GM21381 (cell line): ENCODE data around the gene CYTH1.

ENCODE experiments used
- ATAC-seq: cut with Tn5 transposase; IDR thresholded peaks from one replicate; pipeline ENCODE4 v1.9.1; 2021; ENCODE audit warnings: mild to moderate bottlenecking, moderate library complexity; ENCODE audit not compliant: unreplicated experiment

Gene CYTH1

DNA sequence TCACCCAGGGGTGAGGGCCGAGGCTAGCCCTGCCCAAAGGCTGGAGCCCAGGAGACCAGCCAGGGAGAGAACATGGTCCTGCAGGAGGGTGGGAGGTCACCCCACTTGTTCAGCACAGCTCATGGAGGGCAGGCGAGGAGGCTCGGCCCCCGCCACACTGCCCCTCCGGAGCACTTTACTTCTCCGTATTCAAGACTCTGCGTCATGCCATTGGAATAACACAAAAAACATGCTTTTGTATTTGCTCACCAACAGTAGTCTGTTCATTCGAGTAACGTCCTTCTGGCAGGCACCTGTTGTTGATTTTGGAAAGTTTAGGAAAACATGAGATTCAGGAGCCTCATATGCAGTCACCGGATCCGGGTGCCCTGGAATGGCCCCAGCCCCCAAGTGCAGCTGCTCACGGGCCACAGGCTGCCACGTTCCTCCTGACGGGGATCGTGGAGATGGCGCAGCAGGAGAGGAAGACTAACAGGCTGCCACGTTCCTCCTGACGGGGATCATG lies 123.7 kb downstream of the CYTH1 start:
- ATAC-seq = no peak

GRCh38 chr17:78655251-78655940 lies 126.7 kb downstream of the CYTH1 start:
- ATAC-seq = no peak

- no peak for ATAC-seq
Measured at GRCh38 chr17:78654325-78654724, 127.7 kb downstream of the CYTH1 start.

DNA sequence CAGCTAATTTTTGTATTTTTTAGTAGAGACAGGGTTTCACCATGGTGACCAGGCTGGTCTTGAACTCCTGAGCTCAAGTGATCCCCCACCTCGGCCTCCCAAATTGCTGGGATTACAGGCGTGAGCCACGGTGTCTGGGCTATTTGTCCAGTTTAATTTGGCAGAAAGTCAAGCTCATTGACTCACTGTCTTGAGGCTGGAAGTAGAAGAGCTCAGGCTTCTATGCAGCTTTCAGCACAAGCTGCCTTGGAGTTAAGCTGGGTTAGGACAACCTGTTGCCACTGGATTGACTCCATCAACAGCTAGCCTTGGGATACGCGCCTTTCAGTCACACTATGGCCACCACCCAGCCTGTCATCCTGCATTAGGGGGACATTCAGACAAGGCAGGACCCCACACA lies 128.7 kb downstream of the CYTH1 start:
- ATAC-seq = no peak

GRCh38 chr17:78652913-78653312 lies 129.2 kb downstream of the CYTH1 start:
- ATAC-seq = no peak

- ATAC-seq = no peak
Measured at GRCh38 chr17:78652024-78652423, 130.0 kb downstream of the CYTH1 start.

DNA sequence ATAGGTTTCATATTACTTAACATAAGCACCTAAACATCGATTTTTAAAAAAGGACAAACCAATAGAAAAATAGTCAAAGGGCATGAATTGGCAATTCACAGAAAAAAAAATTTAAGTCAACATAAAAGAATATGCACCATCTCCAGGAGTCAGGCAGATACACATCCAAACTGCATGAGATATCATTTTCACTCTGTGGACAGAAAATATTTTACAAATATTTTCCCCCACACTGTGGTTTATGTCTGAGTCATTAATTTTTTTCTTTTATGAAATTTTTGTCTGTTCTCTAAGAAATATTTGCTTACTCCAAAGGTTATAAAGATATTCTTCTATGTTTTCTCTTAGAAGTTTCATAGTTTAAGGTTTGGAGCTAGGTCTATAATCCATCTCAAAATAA lies 130.5 kb downstream of the CYTH1 start:
- ATAC-seq = no peak

- ATAC-seq = no peak
Measured at GRCh38 chr17:78650093-78650715, 131.9 kb downstream of the CYTH1 start.

- ATAC-seq = no peak
Measured at GRCh38 chr17:78648293-78648692, 133.8 kb downstream of the CYTH1 start.

DNA sequence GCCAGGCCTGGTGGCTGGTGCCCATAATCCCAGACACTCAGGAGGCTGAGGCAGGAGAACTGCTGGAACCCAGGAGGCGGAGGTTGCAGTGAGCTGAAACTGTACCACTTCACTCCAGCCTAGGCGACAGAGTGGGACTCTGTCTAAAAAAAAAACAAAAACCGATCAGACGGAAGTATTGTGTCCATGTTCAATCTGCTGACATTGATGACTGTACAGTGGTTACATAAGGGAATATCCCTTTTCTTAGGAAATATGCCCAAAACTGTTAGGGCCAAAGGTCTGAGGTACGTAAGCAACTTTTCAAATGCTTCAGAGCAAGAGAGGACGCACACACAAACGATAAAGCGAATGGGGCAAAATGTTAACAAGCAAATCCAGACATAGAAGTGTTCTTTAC lies 135.0 kb downstream of the CYTH1 start:
- no peak for ATAC-seq

DNA sequence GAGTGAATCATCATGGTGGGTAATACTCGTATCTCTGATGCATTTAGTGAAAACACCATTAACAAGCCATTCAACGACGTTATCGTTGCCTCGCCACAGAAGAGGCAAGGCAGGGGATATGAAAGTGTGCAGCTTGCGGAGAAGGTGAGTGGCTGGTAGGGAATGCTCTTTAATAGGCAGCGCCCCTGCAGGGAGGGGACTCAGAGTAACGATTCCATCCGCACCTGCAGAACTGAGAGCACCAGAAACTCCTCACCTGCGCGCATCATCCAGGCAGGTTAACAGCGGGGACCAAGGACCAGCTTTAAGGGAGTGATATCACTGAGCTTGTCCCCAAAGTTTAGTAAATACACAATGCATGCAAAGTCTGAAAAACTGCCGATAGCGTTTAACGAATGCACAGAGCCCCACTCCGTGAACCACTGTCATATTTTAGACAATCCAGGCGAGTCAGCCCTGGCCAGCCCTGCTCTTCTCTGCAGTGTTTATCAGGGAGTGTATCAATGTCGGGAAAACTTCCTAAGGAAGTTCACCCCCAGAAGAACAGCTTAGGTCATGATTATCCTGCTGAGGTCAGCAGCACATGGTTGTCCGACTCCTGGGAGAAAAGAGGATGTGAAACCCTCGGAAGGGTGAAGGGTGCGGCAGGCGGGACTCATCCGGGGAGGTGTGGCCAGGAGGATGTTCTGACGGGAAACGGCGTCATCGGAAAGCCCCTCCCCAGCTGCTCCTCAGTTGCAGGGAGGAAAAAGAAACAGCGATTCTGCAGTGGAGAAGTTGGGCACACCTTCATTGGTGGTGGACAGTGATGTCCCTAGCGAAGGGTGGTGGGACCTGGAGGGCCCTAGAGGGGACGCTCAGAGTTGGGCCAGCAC lies 136.4 kb downstream of the CYTH1 start:
- peak; percentile 54 for ATAC-seq

- ATAC-seq = no peak
Measured at GRCh38 chr17:78644931-78645351, 137.1 kb downstream of the CYTH1 start.

GRCh38 chr17:78644224-78644623 lies 137.8 kb downstream of the CYTH1 start:
- no peak for ATAC-seq

DNA sequence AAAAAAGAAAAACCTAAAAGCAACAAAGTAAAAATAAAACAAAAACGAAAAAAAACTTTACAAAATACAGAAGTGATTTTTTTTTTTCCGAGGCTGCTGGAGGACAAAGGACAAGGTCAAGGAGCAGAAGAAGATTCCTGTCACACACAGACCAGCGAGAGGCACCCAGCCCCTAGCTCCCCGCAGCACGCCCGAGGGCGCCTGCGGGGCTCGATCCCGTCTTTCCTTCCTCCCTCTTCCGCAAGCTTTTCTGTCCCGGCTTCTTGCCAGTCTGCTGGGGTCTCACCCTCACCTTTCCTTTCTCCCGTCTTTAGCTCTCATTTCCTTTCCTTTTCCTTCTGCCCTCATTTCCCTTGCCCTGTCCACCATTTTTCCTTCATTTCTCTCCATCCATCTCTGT lies 138.7 kb downstream of the CYTH1 start:
- no peak for ATAC-seq

DNA sequence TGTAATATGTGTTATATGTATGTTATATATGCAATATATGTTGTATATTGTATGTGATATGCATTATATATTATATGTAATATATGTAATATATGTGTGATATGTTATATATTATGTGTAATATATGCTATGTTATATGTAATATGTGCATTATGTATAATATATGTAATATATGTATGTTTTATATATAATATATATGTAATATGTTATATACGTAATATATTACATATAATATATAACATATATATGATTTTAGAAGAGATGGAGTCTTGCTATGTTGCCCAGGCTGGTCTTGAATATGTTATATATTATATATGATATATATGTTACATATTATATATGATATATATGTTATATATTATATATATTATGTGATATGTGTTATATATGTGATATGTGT lies 139.4 kb downstream of the CYTH1 start:
- ATAC-seq = no peak

GRCh38 chr17:78641666-78642065 lies 140.4 kb downstream of the CYTH1 start:
- no peak for ATAC-seq

DNA sequence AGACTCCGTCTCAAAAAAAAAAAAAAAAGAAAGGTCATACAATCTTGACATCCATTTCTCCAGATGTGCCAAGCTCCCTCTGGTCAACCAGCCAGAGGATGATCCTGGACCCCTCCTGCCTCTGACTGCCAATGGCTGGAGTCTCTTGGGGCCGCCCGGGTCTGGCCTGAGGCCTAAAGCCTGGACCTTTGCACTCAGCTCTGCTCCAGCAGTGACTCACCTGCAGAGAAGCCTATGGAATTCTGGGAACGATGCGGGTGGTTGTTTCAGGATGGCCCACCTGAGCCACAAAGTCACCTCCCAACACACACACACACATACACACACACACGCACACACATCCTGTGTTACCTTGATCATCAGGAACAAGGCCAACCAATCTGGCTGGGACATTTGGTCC lies 140.8 kb downstream of the CYTH1 start:
- no peak for ATAC-seq

GRCh38 chr17:78640700-78641099 lies 141.4 kb downstream of the CYTH1 start:
- no peak for ATAC-seq

DNA sequence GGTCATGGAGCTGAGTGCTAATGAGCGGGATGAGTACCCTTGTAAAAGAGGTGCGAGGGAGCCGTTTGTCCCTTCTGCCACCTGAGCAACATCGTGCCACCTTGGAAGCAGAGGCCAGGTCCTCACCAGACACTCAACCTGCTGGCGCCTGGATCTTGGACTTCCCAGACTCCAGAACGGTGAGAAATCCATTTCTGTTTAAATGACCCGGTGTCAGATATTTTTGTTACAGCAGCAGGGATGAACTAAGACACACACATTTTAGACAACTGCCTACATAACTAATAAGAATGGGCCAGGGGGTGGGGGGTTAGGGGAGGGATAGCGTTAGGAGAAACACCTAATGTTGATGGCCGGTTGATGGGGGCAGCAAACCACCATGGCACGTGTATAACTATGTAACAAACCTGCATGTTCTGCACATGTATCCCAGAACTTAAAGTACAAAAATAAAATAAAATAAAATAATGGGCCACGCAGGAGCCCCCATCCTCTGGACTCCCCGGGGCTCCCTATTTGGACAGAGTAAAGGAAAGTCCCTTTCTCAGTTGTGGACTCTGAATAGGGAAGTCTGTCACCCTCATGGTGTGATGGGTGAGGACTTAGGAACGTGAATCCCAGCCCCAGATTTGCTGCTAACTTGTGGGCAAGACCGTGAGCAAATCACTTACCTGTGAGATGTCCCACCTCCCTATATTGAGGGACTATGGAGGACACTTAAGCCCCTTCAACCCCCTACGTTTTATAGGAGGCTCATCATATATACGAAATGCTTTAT lies 144.2 kb downstream of the CYTH1 start:
- ATAC-seq = no peak

GRCh38 chr17:78637146-78637545 lies 144.9 kb downstream of the CYTH1 start:
- ATAC-seq = no peak

DNA sequence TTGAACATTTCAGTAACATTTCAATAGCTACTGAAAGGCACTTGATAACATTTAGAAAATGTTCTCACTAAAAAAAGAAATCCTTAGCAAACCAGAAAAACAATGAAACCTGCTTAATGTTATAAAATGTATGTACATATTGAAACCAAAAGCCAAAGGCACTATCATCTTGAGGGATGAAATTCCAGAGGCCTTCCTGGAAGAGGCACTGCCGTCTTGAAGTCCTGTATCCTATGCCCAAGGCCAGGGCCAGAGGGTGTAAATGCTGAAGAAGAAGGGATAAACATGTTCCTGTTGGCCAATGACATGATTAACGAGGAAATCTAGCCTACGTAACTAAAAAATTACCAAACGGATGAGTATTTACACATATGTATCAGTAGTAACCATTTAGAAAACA lies 147.9 kb downstream of the CYTH1 start:
- no peak for ATAC-seq
